B cell (primary cell): ENCODE data around the gene NUB1. TPM values are rescaled to one million over a fixed set of nuclear protein-coding genes. Genes with fewer than 3 reads are reported as not detected.

Experiments used
- ATAC-seq: fragments of 200-7000 bp; cut with Tn5 transposase; one replicate; pipeline ENCODE4 v1.10.0; 2021; ENCODE audit warnings: low read depth, mild to moderate bottlenecking, moderate number of reproducible peaks, moderate library complexity
- CTCF ChIA-PET: fragments of 350-600 bp; sonication (Branson Sonifier 250); formaldehyde crosslinking; loops from one replicate; lab custom pipeline; 2021; ENCODE audit warnings: antibody characterized with exemption, inconsistent platforms; lab: Charles Lee
- POLR2A ChIA-PET: fragments of 350-600 bp; sonication (Branson Sonifier 250); formaldehyde crosslinking; loops from one replicate; lab custom pipeline; 2021; ENCODE audit warnings: antibody characterized with exemption; lab: Charles Lee
- DNase-seq: peaks from one replicate; pipeline ENCODE4 v3.0.0; 2013
- H2AFZ ChIP-seq: 2 replicates; pipeline ENCODE4 v1.6.1; 2012; ENCODE audit warnings: mild to moderate bottlenecking, low read depth, low read length; ENCODE audit not compliant: insufficient read depth, poor library complexity, severe bottlenecking
- H3K27ac ChIP-seq, 2 donors: 1 replicate in 1 of 2; 2 replicates in 1 of 2; pipeline ENCODE4 v1.5.1; 2012 to 2013; ENCODE audit warnings: low read length in 2 of 2, mild to moderate bottlenecking in 2 of 2, moderate library complexity in 1 of 2
- H3K27me3 ChIP-seq, 4 experiments: fragments of 200-600 bp in 1 of 4; sonication (generic) in 1 of 4; replicated peaks in 1 of 4; 1 replicate in 2 of 4; 2 replicates in 2 of 4; pipeline versions ENCODE4 v1.6.1 to v1.7.0; 2013 to 2016; ENCODE audit warnings: low read length in 3 of 4, mild to moderate bottlenecking in 2 of 4, mixed read lengths in 1 of 4, moderate library complexity in 1 of 4; ENCODE audit not compliant: insufficient read depth in 4 of 4, control insufficient read depth in 3 of 4; ENCODE audit errors: control extremely low read depth in 1 of 4
- H3K36me3 ChIP-seq, 2 experiments: replicated peaks in 1 of 2; 1 replicate in 1 of 2; 2 replicates in 1 of 2; pipeline versions ENCODE4 v1.6.1 to v1.7.1; 2013; ENCODE audit warnings: low read length in 1 of 2; ENCODE audit not compliant: insufficient read depth in 2 of 2, control insufficient read depth in 1 of 2; ENCODE audit errors: control extremely low read depth in 1 of 2, extremely low read depth in 1 of 2
- H3K4me1 ChIP-seq, 2 donors: fragments of 200-600 bp in 1 of 2; sonication (generic) in 1 of 2; 1 replicate in 1 of 2; 2 replicates in 1 of 2; pipeline versions ENCODE4 v1.5.1 to v1.6.1; 2013 to 2017; ENCODE audit warnings: low read length in 2 of 2; ENCODE audit not compliant: control insufficient read depth in 2 of 2, insufficient read depth in 2 of 2
- H3K4me2 ChIP-seq: replicated peaks from 2 replicates; pipeline ENCODE3; 2012; ENCODE audit warnings: mild to moderate bottlenecking, low read depth, low read length; ENCODE audit not compliant: poor library complexity, severe bottlenecking
- H3K4me3 ChIP-seq, 5 experiments: fragments of 200-600 bp in 1 of 5; sonication (generic) in 1 of 5; 1 replicate in 3 of 5; 2 replicates in 2 of 5; pipeline versions ENCODE4 v1.5.1 to v1.7.0; 2011 to 2016; ENCODE audit warnings: low read length in 4 of 5, mild to moderate bottlenecking in 4 of 5, low read depth in 2 of 5, control low read depth in 1 of 5, moderate library complexity in 1 of 5; ENCODE audit not compliant: insufficient read depth in 1 of 5; ENCODE audit errors: control extremely low read depth in 1 of 5, extremely low read depth in 1 of 5
- H3K79me2 ChIP-seq: fragments of 200-600 bp; sonication (generic); one replicate; pipeline ENCODE4 v1.6.0; 2016; ENCODE audit warnings: low read length; ENCODE audit not compliant: control insufficient read depth, insufficient read depth
- H3K9ac ChIP-seq: fragments of 200-600 bp; sonication (generic); 2 replicates; pipeline ENCODE4 v1.6.1; 2017; ENCODE audit warnings: mild to moderate bottlenecking, low read length, moderate library complexity
- H3K9me3 ChIP-seq, 3 donors: one replicate each; pipeline versions ENCODE4 v1.6.1 to v1.7.1; 2013; ENCODE audit warnings: low read length in 2 of 3; ENCODE audit not compliant: control insufficient read depth in 2 of 3, insufficient read depth in 1 of 3; ENCODE audit errors: control extremely low read depth in 1 of 3
- H4K20me1 ChIP-seq: 2 replicates; pipeline ENCODE4 v1.6.0; 2012; ENCODE audit warnings: mild to moderate bottlenecking, low read length; ENCODE audit not compliant: insufficient read depth, control insufficient read depth, poor library complexity, severe bottlenecking
- H3K27ac Mint-ChIP-seq: one replicate; pipeline ENCODE4 v1.8.0; 2021; ENCODE audit warnings: mixed read lengths
- H3K27me3 Mint-ChIP-seq: one replicate; pipeline ENCODE4 v1.8.0; 2021; ENCODE audit warnings: mixed read lengths
- H3K4me1 Mint-ChIP-seq: one replicate; pipeline ENCODE4 v1.8.0; 2021; ENCODE audit warnings: mixed read lengths
- H3K4me3 Mint-ChIP-seq: one replicate; pipeline ENCODE4 v1.8.0; 2021; ENCODE audit warnings: mixed read lengths
- H3K9me3 Mint-ChIP-seq: one replicate; pipeline ENCODE4 v1.8.0; 2022; ENCODE audit warnings: mixed read lengths; ENCODE audit not compliant: insufficient read depth
- EZH2 ChIP-seq: IDR thresholded peaks from 2 replicates; pipeline ENCODE4 v1.6.1; 2012; ENCODE audit warnings: borderline replicate concordance, low read depth, mild to moderate bottlenecking, moderate library complexity, low read length; ENCODE audit not compliant: insufficient read depth, poor library complexity, severe bottlenecking
- WGBS: methylation state at CpG from one replicate; pipeline ENCODE4 v1.1.5; 2013; ENCODE audit warnings: missing lambda C conversion rate; ENCODE audit not compliant: insufficient coverage; 5-methylcytosine and 5-hydroxymethylcytosine counted together
- intact Hi-C: fragments of 100-400 bp; cut with micrococcal nuclease; formaldehyde crosslinking; loops from one replicate; pipeline ENCODE4 v1.10.0; 2022
- polyA plus RNA-seq: library from polyadenylated mRNA; depleted of rRNA; stranded (reverse); fragments of >200 nt; gene quantifications from 2 replicates; pipeline ENCODE4 v1.2.3, GENCODE V29; 2012
- total RNA-seq, 2 donors: library from RNA; stranded (reverse); fragments of 120-200 nt in 1 of 2; gene quantifications; 1 replicate in 1 of 2; 2 replicates in 1 of 2; pipeline versions ENCODE4 v1.2.3 to v1.2.4, GENCODE V29; 2013 to 2022
- TF ChIP-seq, protein P1 (sequence below): fragments of 200-600 bp; IDR thresholded peaks from one replicate; pipeline ENCODE4 v1.8.0; 2022; ENCODE audit warnings: antibody characterized with exemption, mild to moderate bottlenecking

Gene NUB1
- total and polyA plus RNA-seq, 2 donors (not counting 1 experiment from before 2014, with no cell fraction given) = 55.0 to 104 TPM

DNA sequence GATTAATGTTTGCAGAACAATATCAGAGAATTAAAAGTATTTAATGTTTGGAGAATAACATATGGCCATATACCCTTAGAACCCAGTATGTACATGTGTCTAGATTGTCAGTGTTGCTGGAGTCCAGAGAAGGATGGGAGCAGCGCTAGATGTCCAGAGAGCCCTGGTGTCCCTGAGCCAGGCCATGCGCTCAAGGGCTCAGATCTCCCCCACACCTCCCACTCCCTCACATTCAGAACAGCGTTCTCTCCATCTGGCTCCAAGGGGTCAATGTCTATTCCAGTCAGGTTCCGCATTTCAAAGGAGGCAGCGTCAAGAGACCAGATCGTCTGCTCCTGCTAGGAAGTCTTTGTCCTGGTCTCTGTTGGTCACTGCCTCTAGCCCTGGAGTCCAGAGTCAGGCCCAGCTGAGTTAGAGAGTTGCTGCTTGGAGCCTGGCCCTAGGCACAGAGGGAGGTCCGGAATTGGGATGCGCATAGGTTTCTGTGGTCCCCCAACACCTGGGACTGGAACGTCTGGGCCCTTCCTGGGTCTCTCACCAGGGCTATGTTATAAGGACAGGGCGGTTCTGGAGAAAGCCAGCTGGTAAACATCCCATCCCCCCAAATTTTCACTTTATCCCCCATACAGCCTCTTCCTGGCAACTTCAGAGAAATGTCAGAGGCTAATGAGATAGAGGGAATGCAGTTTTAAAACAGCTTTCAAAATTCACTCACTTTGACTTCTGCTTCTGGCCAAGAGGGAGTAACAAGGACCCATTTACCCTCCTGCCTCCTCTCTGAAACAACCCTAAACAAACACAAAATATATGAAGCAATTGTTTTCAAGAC lies 74.7 kb downstream of the NUB1 start:
- no peaks in the 10 kb centered on the region for H3K36me3 ChIP-seq
- H3K4me1 Mint-ChIP-seq = peaks cover 7% of the 10 kb centered on the region
- peaks cover 0 to 24% (median 7%) of the 10 kb centered on the region in 4 experiments for H3K27me3 ChIP-seq
- no peak overlapping the region for H2AFZ ChIP-seq
- no peak for TF ChIP-seq EZH2
- TF ChIP-seq, protein P1, sequence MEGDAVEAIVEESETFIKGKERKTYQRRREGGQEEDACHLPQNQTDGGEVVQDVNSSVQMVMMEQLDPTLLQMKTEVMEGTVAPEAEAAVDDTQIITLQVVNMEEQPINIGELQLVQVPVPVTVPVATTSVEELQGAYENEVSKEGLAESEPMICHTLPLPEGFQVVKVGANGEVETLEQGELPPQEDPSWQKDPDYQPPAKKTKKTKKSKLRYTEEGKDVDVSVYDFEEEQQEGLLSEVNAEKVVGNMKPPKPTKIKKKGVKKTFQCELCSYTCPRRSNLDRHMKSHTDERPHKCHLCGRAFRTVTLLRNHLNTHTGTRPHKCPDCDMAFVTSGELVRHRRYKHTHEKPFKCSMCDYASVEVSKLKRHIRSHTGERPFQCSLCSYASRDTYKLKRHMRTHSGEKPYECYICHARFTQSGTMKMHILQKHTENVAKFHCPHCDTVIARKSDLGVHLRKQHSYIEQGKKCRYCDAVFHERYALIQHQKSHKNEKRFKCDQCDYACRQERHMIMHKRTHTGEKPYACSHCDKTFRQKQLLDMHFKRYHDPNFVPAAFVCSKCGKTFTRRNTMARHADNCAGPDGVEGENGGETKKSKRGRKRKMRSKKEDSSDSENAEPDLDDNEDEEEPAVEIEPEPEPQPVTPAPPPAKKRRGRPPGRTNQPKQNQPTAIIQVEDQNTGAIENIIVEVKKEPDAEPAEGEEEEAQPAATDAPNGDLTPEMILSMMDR = no peak
- no peaks in the 10 kb centered on the region for H3K79me2 ChIP-seq
- H3K4me3 Mint-ChIP-seq = no peak overlapping the region
- no peak overlapping the region for H3K4me3 ChIP-seq
- DNase-seq (no peak), ATAC-seq (no peak)
- peaks cover 45% of the 10 kb centered on the region for H3K27me3 Mint-ChIP-seq
- H3K27ac Mint-ChIP-seq = no peak overlapping the region
- peaks cover 4% of the 10 kb centered on the region in 2 donors for H3K4me1 ChIP-seq
- ChIA-PET POLR2A (no interaction called here), CTCF (no interaction called here)
- no peak overlapping the region for H3K4me2 ChIP-seq
- H3K27ac ChIP-seq = no peak overlapping the region
- 91% methylated on average over 9 of the region's 10 CpGs for WGBS
- intact Hi-C loops = no loop called here
- no peak overlapping the region for H3K9ac ChIP-seq
- H3K9me3 ChIP-seq = peaks cover 2 to 25% (median 8%) of the 10 kb centered on the region in 3 donors
- no peaks in the 10 kb centered on the region for H4K20me1 ChIP-seq
- peaks cover 7% of the 10 kb centered on the region for H3K9me3 Mint-ChIP-seq

DNA sequence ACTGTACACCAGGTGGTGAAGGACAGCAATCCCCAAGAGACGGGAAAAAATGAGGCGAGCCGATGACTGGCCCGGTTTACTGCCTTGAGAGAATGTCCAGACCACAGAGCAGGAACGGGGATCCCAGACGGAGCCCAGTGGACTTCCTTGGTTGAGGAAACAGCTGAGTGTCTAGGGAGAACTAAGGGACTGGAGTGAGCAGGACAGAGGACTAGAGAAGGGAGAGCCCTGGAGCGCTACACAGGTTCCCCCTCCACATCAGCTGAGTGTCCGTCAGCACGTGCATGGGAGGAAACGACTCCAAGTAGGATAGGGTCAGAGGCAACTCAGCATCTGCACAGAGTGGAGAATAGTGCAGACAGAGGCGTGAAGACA lies 75.3 kb downstream of the NUB1 start:
- Mint-ChIP-seq H3K27me3 (peaks cover 39% of the 10 kb centered on the region), H3K9me3 (peaks cover 8% of the 10 kb centered on the region), H3K4me3 (no peak overlapping the region), H3K27ac (no peak overlapping the region), H3K4me1 (peaks cover under 1% of the 10 kb centered on the region)
- ChIA-PET POLR2A (no interaction called here), CTCF (no interaction called here)
- H3K9ac ChIP-seq = no peak overlapping the region
- no peak for DNase-seq
- H3K9me3 ChIP-seq = peaks cover 2 to 26% (median 13%) of the 10 kb centered on the region in 3 donors
- no peaks in the 10 kb centered on the region for H3K79me2 ChIP-seq
- H2AFZ ChIP-seq = no peak overlapping the region
- H4K20me1 ChIP-seq = no peaks in the 10 kb centered on the region
- H3K4me3 ChIP-seq = no peak overlapping the region
- intact Hi-C loops = no loop called here
- no peak overlapping the region for H3K27ac ChIP-seq
- no peaks in the 10 kb centered on the region for H3K36me3 ChIP-seq
- H3K4me1 ChIP-seq = no peaks in the 10 kb centered on the region
- H3K4me2 ChIP-seq = no peak overlapping the region
- H3K27me3 ChIP-seq = peaks cover 0 to 18% (median 5%) of the 10 kb centered on the region in 4 experiments
- TF ChIP-seq, protein P1 = no peak
- no peak for TF ChIP-seq EZH2
- 91% methylated on average over 10 of the region's 11 CpGs for WGBS
- ATAC-seq = no peak
